Duodenal mucosa (tissue), 2 donors: Measurements from ENCODE around the gene KLK12.
"Not testable (repeated sequence)": the region's sequence is repeated elsewhere in the genome, so short reads cannot be mapped to it uniquely, and the experiment has no call there.

Source experiments
- H3K27ac ChIP-seq: one replicate; pipeline ENCODE4 v1.7.0; 2013; ENCODE audit warnings: low read depth, low read length
- H3K27me3 ChIP-seq, 2 donors: one replicate each; pipeline ENCODE4 v1.7.0; 2013; ENCODE audit warnings: low read length in 2 of 2, control low read depth in 1 of 2; ENCODE audit not compliant: insufficient read depth in 2 of 2, control insufficient read depth in 1 of 2
- H3K36me3 ChIP-seq, 2 donors: one replicate each; pipeline ENCODE4 v1.7.0; 2013; ENCODE audit warnings: low read length in 2 of 2, control low read depth in 1 of 2; ENCODE audit not compliant: insufficient read depth in 2 of 2, control insufficient read depth in 1 of 2
- H3K4me1 ChIP-seq, 2 donors: one replicate each; pipeline ENCODE4 v1.7.0; 2013; ENCODE audit warnings: low read length in 2 of 2, control low read depth in 1 of 2; ENCODE audit not compliant: insufficient read depth in 2 of 2, control insufficient read depth in 1 of 2
- H3K4me3 ChIP-seq, 2 donors: one replicate each; pipeline ENCODE4 v1.7.0; 2013; ENCODE audit warnings: low read length in 2 of 2, low read depth in 1 of 2
- H3K9ac ChIP-seq, 2 donors: one replicate each; pipeline ENCODE4 v1.7.0; 2013; ENCODE audit warnings: low read length in 2 of 2, low read depth in 1 of 2
- H3K9me3 ChIP-seq, 2 donors: one replicate each; pipeline ENCODE4 v1.7.0; 2013; ENCODE audit warnings: low read length in 2 of 2, control low read depth in 1 of 2; ENCODE audit not compliant: control insufficient read depth in 1 of 2

KLK12 gene

GRCh38 chr19:50992666-50993035 lies 42.2 kb downstream of the KLK12 start:
- Histone ChIP-seq H3K4me3 (no peak overlapping the region), H3K27me3 (no peaks in the 10 kb centered on the region), H3K9ac (no peak overlapping the region), H3K36me3 (no peaks in the 10 kb centered on the region), H3K9me3 (no peaks in the 10 kb centered on the region), H3K4me1 (no peaks in the 10 kb centered on the region), H3K27ac (no peak overlapping the region)

DNA sequence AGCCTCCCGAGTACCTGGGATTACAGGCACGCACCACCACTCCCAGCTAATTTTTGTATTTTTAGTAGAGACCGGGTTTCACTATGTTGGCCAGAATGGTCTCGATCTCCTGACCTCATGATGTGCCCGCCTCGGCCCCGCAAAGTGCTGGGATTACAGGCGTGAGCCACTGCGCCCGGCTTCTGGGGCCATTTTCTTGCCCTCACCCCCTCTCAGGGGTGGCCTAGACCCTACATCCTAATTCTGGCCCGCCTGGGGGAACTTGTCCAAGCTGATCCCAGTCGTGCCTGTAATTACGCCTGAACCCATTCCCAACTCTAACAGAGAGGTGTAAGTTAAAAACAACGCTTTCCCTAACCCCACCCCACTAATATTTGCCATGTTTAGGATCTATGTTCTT lies 50.4 kb downstream of the KLK12 start:
- H3K9ac ChIP-seq, H3K9me3 ChIP-seq, H3K36me3 ChIP-seq, H3K27me3 ChIP-seq, H3K4me3 ChIP-seq, H3K27ac ChIP-seq, H3K4me1 ChIP-seq: not testable (repeated sequence)

GRCh38 chr19:50983625-50984292 lies 51.0 kb downstream of the KLK12 start, which contains the start of gene KLK7:
TSS of gene KLK7 (minus strand) at chr19:50983917. CDS start at chr19:50982399, 1,518 bp downstream.
- H3K27me3 ChIP-seq, result peaks cover 0 to 2% of the 10 kb centered on the region in 2 donors
- no peak within 1 kb of the TSS for H3K9ac ChIP-seq
- H3K9me3 ChIP-seq, result no peaks in the 10 kb centered on the region
- no peak within 1 kb of the TSS for H3K27ac ChIP-seq
- no peaks in the 10 kb centered on the region for H3K4me1 ChIP-seq
- no peak within 1 kb of the TSS for H3K4me3 ChIP-seq
- H3K36me3 ChIP-seq, result no peaks in the 10 kb centered on the region

DNA sequence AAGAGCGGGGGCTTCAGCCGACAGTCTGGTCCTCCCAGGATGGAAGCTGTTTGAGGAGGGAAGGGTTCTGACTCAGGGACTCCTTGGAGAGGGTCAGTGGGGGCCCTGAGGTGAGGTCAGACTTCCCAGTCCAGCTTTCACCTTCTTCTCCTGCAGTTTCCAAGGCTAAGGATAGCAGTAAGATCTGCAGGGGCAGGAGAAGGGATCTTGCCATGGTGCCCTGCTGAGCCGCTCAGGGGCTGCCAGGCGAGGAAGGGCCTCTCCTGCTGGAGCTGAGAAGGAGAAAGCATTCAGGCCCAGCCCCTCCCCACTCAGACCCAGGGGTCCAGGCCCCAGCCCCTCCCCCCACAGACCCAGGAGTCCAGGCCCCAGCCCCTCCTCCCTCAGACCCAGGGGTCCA lies 52.6 kb downstream of the KLK12 start:
- Histone ChIP-seq H3K9ac (no peak overlapping the region), H3K4me1 (no peaks in the 10 kb centered on the region), H3K36me3 (no peaks in the 10 kb centered on the region), H3K27me3 (peaks cover 2 to 4% of the 10 kb centered on the region in 2 donors), H3K27ac (no peak overlapping the region), H3K9me3 (no peaks in the 10 kb centered on the region), H3K4me3 (no peak overlapping the region)

DNA sequence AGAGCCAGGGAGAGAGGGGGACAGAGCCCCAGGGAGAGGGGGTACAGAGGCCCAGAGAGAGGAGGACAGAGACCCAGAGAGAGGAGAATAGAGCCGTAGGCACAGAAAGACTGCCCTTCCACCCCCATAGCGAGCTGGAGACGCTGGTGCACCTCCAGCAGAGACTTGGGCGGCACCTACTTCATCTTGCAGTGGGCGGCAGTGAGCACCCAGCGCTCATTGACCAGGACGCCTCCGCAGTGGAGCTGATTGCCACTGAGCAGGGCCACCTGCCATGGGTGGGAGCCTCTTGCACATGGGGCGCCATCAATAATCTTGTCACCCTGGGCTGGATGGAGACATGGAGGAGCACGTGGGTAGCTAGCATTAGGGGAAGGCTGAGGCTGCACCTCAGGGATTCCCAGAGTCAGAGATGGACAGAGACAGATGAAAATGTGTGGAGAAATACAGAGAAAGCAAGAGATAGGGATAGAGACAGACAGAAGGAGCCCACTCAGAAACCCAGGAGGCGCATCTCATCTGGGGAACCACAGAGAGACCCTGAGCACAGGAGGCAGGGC lies 53.1 kb downstream of the KLK12 start:
- H3K27ac ChIP-seq, result no peak overlapping the region
- H3K36me3 ChIP-seq, result no peaks in the 10 kb centered on the region
- H3K9me3 ChIP-seq, result no peaks in the 10 kb centered on the region
- H3K27me3 ChIP-seq, result peaks cover 2 to 4% of the 10 kb centered on the region in 2 donors
- no peak overlapping the region for H3K9ac ChIP-seq
- H3K4me1 ChIP-seq, result no peaks in the 10 kb centered on the region
- no peak overlapping the region for H3K4me3 ChIP-seq

DNA sequence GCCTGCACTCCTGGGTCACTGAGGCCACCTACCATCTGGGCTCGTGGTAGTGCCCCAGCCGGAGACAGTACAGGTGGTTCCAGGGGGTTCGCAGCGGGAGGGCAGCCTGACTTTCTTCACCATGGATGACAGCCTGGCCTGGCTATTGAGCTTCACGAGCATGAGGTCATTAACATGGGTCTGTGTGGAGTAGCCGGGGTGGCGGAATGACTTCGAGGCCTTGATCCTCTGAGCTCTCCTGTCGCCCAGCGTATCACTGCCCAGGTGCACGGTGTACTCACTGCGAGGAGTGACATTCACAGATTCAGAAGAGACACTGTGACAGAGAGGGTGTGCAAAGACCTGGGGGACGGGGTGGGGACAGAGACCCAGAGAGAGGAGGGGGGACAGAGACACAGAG lies 54.6 kb downstream of the KLK12 start:
- no peaks in the 10 kb centered on the region for H3K9me3 ChIP-seq
- peaks cover 4% of the 10 kb centered on the region in 2 donors for H3K27me3 ChIP-seq
- no peak overlapping the region for H3K4me3 ChIP-seq
- no peak overlapping the region for H3K9ac ChIP-seq
- no peaks in the 10 kb centered on the region for H3K4me1 ChIP-seq
- no peaks in the 10 kb centered on the region for H3K36me3 ChIP-seq
- H3K27ac ChIP-seq, result no peak overlapping the region

DNA sequence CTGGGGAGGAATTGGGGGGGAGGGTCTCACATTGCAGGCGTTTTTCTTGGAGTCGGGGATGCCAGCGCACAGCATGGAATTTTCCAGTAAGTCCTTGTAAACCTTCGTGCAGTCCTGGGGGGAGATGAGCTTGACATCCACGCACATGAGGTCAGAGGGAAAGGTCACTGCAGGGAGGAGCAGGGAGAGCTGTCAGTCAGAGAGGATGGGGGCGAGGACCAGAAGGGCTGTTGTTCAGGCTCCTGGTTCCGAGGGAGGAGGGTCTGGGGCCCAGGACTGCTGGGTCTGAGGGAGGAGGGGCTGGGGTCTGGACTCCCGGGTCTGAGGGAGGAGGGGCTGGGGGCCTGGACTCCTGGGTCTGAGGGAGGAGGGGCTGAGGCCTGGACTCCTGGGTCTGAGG lies 55.0 kb downstream of the KLK12 start:
- Histone ChIP-seq H3K4me1 (no peaks in the 10 kb centered on the region), H3K9ac (no peak overlapping the region), H3K27me3 (peaks cover 4% of the 10 kb centered on the region in 2 donors), H3K27ac (no peak overlapping the region), H3K4me3 (no peak overlapping the region), H3K9me3 (no peaks in the 10 kb centered on the region), H3K36me3 (no peaks in the 10 kb centered on the region)
